Lower lobe of right lung (tissue), 2 donors: ENCODE results near the gene CDS1. TPM values are rescaled to one million over a fixed set of nuclear protein-coding genes. Genes with fewer than 3 reads are reported as not detected.
"Not testable (repeated sequence)": the region's sequence is repeated elsewhere in the genome, so short reads cannot be mapped to it uniquely, and the experiment has no call there.

Experiments used
- ATAC-seq, 2 donors: fragments of 200-7000 bp; cut with Tn5 transposase; one replicate each; pipeline ENCODE4 v1.9.1; 2020 to 2022; ENCODE audit warnings: mild to moderate bottlenecking in 2 of 2, moderate library complexity in 2 of 2
- DNase-seq: peaks from one replicate; pipeline ENCODE4 v3.0.0-alpha.2; 2020
- H3K27ac ChIP-seq: fragments of 200-600 bp; one replicate; pipeline ENCODE4 v1.8.0; 2022
- H3K27me3 ChIP-seq: fragments of 200-600 bp; one replicate; pipeline ENCODE4 v1.8.0; 2022; ENCODE audit warnings: low read depth
- H3K36me3 ChIP-seq: fragments of 200-600 bp; one replicate; pipeline ENCODE4 v1.8.0; 2022; ENCODE audit warnings: mild to moderate bottlenecking
- H3K4me1 ChIP-seq: fragments of 200-600 bp; one replicate; pipeline ENCODE4 v1.8.0; 2022
- H3K4me3 ChIP-seq: fragments of 200-600 bp; one replicate; pipeline ENCODE4 v1.8.0; 2022; ENCODE audit warnings: mild to moderate bottlenecking
- H3K9me3 ChIP-seq: fragments of 200-600 bp; one replicate; pipeline ENCODE4 v1.8.0; 2022
- intact Hi-C: fragments of 100-400 bp; cut with DNase I; formaldehyde crosslinking; loops from one replicate; pipeline ENCODE4 v1.11.0; 2022
- long read RNA-seq: library from polyadenylated mRNA; unstranded; transcript quantifications from one replicate; pipeline ENCODE4 v2.0.0, GENCODE V29; 2021
- total RNA-seq: library from RNA; stranded (reverse); fragmentation: NEBNext Ultra II Directional; extraction: Animal tissue kit (Norgen Biotek cat#: 25700); gene quantifications from one replicate; pipeline ENCODE4 v1.2.1, GENCODE V29; 2021
- TF ChIP-seq, protein P1 (sequence below): fragments of 200-600 bp; IDR thresholded peaks from one replicate; pipeline ENCODE4 v1.8.0; 2022; ENCODE audit warnings: antibody characterized with exemption, mild to moderate bottlenecking
- donor health status: DM: no; HTN: yes; CAD: no; lungs with severe emphysema.

The CDS1 gene
- total RNA-seq, result 24.4 TPM
- long read RNA-seq, full-length matches to known transcripts, result 58 of 76 reads
- long read RNA-seq, partial matches to known transcripts, result 4 of 76 reads
- long read RNA-seq, other reads (novel, unspliced or antisense), result 14 of 76 reads

DNA sequence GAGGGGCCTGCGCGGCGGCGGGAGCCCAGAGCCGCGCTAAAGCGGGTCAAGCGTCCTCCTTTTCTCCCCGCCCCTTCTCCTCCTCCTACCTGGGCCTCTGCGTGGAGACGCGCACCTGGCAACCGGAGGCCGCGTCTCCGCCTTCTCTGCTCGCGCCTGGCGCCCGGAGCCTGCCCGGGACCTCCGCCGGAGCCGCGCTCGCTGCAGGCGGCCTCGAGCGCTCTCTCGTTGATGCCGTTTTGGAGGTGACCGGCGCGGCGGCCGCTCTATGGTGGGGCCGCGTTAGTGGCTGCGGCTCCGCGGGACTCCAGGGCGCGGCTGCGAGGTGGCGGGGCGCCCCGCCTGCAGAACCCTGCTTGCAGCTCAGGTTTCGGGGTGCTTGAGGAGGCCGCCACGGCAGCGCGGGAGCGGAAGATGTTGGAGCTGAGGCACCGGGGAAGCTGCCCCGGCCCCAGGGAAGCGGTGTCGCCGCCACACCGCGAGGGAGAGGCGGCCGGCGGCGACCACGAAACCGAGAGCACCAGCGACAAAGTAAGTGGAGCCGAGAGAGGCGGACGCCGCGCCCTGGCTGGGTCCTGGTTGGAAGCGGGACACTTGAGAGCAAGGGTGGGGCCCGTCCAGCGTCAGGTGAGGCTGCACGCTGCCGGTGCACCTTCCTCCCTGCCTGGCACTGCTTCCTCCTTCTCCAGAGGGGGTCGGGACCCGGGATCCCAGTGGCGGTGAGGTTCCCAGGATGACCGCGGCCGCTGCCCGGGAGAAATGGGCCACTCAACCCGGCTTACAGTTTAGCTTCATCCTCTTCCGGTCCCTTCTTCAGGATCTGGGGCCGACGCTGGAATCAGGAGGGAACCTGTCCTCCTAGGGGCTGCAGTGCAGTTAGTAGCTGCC, at the start of gene CDS1:
Gene CDS1, plus strand, starts transcription at position 140 of the 888 bp plus-strand sequence. Its CDS starts 275 bp downstream, at position 415.
- H3K27me3 ChIP-seq, result no peaks in the 10 kb centered on the region
- DNase-seq (peak; percentile 89), ATAC-seq (peak; percentile 85 to 87)
- no peaks in the 10 kb centered on the region for H3K36me3 ChIP-seq
- intact Hi-C loops, result no loop called here
- H3K9me3 ChIP-seq, result no peaks in the 10 kb centered on the region
- peak within 1 kb of the TSS; percentile 71 for H3K4me3 ChIP-seq
- TF ChIP-seq, protein P1, sequence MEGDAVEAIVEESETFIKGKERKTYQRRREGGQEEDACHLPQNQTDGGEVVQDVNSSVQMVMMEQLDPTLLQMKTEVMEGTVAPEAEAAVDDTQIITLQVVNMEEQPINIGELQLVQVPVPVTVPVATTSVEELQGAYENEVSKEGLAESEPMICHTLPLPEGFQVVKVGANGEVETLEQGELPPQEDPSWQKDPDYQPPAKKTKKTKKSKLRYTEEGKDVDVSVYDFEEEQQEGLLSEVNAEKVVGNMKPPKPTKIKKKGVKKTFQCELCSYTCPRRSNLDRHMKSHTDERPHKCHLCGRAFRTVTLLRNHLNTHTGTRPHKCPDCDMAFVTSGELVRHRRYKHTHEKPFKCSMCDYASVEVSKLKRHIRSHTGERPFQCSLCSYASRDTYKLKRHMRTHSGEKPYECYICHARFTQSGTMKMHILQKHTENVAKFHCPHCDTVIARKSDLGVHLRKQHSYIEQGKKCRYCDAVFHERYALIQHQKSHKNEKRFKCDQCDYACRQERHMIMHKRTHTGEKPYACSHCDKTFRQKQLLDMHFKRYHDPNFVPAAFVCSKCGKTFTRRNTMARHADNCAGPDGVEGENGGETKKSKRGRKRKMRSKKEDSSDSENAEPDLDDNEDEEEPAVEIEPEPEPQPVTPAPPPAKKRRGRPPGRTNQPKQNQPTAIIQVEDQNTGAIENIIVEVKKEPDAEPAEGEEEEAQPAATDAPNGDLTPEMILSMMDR, result no peak
- peak within 1 kb of the TSS; percentile 88 for H3K27ac ChIP-seq
- H3K4me1 ChIP-seq, result peaks cover 8% of the 10 kb centered on the region

DNA sequence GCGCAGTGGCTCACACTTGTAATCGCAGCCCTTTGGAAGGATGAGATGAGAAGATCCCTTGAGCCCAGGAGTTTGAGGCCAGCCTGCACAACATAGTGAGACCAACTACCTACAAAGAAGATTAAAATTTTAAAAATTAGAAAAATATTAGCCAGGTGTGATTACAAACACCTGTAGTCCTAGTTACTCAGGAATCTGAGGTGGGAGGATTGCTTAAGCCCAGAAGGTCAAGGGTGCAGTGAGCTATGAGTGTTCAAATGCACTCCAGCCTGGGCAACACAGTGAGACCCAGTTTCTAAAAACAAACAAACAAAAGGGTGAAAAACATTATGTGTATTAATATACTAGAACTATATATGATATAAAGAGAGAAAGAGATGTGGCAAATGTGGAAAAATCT, 47.0 kb upstream of the CDS1 start:
- intact Hi-C loops, result no loop called here
- Histone ChIP-seq H3K9me3 (no peaks in the 10 kb centered on the region), H3K27ac (no peak overlapping the region), H3K4me3 (no peak overlapping the region), H3K36me3 (peaks cover under 1% of the 10 kb centered on the region), H3K27me3 (no peaks in the 10 kb centered on the region), H3K4me1 (no peaks in the 10 kb centered on the region)
- TF ChIP-seq, protein P1, result no peak
- ATAC-seq, result no peak
- DNase-seq, result no peak

DNA sequence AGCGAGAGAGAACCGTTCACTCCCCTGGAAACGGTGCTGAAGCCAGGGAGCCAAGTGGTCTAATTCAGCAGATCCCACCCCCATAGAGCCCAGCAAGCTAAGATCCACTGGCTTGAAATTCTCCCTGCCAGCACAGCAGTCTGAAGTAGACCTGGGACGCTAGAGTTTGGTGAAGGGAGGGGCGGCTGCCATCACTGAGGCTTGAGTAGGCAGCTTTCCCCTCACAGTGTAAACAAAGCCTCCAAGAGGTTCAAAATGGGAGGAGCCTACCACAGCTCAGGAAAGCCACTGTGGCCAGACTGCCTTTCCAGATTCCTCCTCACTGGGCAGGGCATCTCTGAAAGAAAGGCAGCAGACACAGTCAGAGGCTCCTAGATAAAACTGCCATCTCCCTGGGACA, 37.8 kb upstream of the CDS1 start:
- intact Hi-C loops, result no loop called here
- no peak for ATAC-seq

DNA sequence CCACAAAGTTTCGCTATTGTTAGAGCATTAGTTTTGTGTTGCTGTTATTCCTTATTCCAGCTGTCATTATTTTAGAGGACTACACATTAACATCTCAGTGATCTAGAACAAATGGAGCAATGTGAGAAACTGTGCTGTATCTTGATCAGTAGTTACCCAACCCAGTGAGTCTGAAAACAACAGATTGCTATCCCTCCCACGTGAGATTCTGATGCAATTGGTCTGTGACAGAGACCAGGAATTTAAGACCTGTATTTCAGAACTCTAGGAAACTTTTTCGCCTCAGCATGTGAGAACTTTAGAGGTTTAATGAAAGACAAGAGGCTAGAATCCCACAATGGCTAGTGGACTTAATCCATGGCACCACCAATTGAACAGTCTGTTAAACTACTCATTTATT, 35.7 kb upstream of the CDS1 start:
- TF ChIP-seq, protein P1, result no peak
- Histone ChIP-seq H3K4me3 (no peak overlapping the region), H3K4me1 (no peaks in the 10 kb centered on the region), H3K36me3 (no peaks in the 10 kb centered on the region), H3K27me3 (no peaks in the 10 kb centered on the region), H3K27ac (no peak overlapping the region), H3K9me3 (no peaks in the 10 kb centered on the region)
- DNase-seq, result no peak
- ATAC-seq, result no peak
- intact Hi-C loops, result no loop called here

More for the DNA sequence above, 37.8 kb upstream of the CDS1 start:
- Histone ChIP-seq H3K36me3 (no peaks in the 10 kb centered on the region), H3K27ac (no peak overlapping the region), H3K4me1 (no peaks in the 10 kb centered on the region), H3K27me3 (no peaks in the 10 kb centered on the region), H3K4me3 (no peak overlapping the region), H3K9me3 (no peaks in the 10 kb centered on the region)
- DNase-seq, result no peak
- TF ChIP-seq, protein P1, result no peak

DNA sequence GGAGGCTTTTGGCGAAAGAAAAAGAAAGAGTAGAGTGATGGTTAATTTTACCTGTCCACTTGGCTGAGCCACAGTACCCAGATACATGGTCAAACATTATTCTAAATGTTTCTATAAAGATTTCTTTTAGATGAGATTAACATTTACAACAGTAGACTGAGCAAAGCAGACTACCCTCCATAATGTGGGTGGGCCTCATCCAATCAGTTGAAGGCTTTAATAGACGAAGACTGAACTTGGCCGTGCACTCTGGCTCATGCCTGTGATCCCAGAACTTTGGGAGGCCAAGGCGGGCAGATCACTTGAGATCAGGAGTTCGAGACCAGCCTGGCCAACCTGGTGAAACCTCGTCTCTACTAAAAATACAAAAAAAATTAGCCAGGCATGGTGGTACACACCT, 33.7 kb upstream of the CDS1 start:
- intact Hi-C loops, H3K9me3 ChIP-seq, H3K4me3 ChIP-seq, ATAC-seq, DNase-seq, H3K36me3 ChIP-seq, H3K27ac ChIP-seq, H3K27me3 ChIP-seq, H3K4me1 ChIP-seq: not testable (repeated sequence)

DNA sequence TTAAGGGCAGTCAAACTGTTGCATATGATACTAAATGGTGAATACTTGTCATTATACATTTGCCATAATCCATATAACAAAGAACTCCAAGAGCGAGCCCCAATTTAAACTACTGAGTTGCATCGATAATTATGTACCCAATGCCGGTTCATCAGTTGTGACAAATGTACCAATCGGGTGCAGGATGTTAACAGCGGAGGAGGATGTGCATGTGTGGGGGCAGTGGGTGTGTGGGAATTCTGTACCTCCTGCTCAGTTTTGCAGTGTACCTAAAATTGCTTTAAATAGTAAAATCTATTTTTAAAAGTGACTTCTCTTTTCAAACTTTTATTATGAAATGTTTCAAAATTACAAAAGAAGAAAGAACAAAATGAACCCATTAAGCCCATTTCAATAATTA, 20.8 kb upstream of the CDS1 start:
- H3K27me3 ChIP-seq, result no peaks in the 10 kb centered on the region
- H3K27ac ChIP-seq, result no peak overlapping the region
- H3K9me3 ChIP-seq, result no peaks in the 10 kb centered on the region
- H3K4me1 ChIP-seq, result no peaks in the 10 kb centered on the region
- DNase-seq, result no peak
- no peaks in the 10 kb centered on the region for H3K36me3 ChIP-seq
- no peak overlapping the region for H3K4me3 ChIP-seq
- TF ChIP-seq, protein P1, result no peak
- intact Hi-C loops, result no loop called here
- ATAC-seq, result no peak
